LNCaP clone FGC (cell line): Measurements from ENCODE around the gene XPR1.

ENCODE experiments used
- DNase-seq: peaks from one replicate; pipeline ENCODE4 v3.0.0-alpha.2; 2011; ENCODE audit warnings: low read depth
- H3K4me3 ChIP-seq: 2 replicates; pipeline ENCODE4 v1.5.1; 2011; ENCODE audit warnings: mild to moderate bottlenecking, low read depth, low read length, control low read depth
- TF ChIP-seq, protein P1 (sequence below): IDR thresholded peaks from 2 replicates; pipeline ENCODE4 v1.5.1; 2012; ENCODE audit warnings: mild to moderate bottlenecking; ENCODE audit not compliant: control insufficient read depth, insufficient read depth; ENCODE audit errors: extremely low read depth

Gene XPR1

DNA sequence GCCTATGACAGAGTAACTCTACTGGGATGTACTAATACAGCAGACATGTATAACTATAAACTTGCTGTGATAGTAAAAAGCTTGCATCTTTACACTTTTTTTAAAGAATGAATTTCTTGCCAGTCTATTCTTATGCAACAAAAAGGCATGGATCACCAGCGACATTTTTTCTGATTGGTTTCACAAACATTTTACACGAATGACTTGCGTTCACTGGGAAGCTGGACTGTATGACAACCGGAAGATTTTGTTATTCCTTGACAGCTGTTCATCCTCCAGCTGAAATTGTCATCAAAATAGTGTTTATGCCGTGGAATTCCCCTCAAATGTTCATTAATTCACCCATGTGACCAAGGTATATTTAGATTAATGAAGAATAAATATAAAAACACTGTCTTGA lies 131.0 kb downstream of the XPR1 start:
- no peak overlapping the region for H3K4me3 ChIP-seq
- TF ChIP-seq, protein P1, sequence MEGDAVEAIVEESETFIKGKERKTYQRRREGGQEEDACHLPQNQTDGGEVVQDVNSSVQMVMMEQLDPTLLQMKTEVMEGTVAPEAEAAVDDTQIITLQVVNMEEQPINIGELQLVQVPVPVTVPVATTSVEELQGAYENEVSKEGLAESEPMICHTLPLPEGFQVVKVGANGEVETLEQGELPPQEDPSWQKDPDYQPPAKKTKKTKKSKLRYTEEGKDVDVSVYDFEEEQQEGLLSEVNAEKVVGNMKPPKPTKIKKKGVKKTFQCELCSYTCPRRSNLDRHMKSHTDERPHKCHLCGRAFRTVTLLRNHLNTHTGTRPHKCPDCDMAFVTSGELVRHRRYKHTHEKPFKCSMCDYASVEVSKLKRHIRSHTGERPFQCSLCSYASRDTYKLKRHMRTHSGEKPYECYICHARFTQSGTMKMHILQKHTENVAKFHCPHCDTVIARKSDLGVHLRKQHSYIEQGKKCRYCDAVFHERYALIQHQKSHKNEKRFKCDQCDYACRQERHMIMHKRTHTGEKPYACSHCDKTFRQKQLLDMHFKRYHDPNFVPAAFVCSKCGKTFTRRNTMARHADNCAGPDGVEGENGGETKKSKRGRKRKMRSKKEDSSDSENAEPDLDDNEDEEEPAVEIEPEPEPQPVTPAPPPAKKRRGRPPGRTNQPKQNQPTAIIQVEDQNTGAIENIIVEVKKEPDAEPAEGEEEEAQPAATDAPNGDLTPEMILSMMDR, result no peak

DNA sequence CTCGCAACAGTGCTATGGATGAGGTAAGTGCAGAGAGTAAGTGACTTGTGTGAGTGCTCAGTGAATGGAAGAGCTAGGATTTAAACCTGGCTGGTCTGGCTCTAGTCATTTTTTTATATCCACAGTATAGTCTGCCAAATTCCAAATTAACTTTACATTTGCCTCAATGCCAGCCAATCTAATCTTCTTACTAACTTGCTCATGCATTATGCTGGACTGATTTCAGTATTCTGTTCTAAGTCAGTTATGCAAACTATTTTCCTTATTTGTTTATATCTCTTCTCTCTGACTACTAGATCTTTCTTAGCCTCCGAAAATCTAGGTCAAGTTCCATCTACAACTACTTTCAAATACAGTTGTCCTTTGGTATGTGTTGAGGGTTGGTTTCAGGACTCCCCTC lies 133.3 kb downstream of the XPR1 start:
- TF ChIP-seq, protein P1, result no peak
- no peak for DNase-seq

More for the DNA sequence above, 131.0 kb downstream of the XPR1 start:
- no peak for DNase-seq

DNA sequence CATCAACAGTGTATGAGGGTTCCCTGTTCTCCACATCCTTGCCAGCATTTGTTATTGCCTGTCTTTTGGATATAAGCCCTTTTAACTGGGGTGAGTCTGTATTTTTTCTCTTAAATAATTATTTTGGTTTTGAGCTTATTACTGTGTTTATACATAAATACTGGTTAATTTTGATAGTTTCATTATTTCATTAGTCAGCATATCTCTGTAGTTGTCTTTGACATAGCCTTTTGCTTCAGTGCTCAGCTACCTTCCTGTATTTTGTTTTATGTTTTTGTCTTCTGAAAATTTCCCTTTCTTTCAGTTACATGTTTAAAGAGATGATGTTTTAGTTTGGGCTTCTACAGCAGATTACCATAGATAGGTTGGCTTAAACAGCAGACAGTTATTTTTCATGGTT lies 138.1 kb downstream of the XPR1 start:
- no peak for DNase-seq
- H3K4me3 ChIP-seq, result no peak overlapping the region
- TF ChIP-seq, protein P1, result no peak

More for the DNA sequence above, 133.3 kb downstream of the XPR1 start:
- no peak overlapping the region for H3K4me3 ChIP-seq

DNA sequence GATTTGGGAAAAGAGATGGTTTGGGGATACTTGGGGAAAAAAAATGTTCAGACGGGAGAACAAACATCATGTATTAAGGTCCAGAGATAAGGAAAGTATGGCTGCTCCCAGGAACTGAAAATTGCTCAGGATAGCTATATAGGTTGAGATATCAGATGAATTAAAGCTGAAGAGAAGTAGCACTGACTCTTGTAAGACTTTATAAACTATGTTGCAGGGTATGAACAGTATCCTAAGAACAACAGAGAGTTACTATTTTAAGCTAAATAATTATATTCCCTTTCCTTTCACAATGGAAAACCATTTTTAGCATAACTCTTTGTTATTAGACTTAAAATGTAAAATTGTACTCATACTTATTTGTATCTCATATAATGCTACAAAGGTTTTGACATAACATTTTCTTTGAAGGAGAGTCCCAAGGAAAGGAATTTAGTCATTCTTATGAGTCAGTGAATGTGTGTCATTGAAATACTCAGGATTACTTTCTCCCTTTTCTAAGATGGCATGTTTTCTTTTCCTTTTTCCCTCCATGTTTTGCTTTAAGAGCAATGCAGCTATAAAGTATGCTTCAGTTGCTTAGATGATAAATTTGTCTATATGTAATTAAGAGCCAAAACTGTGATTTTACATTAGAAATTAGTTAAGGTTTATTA lies 141.5 kb downstream of the XPR1 start:
- H3K4me3 ChIP-seq, result no peak overlapping the region
- TF ChIP-seq, protein P1, result no peak
- no peak for DNase-seq

DNA sequence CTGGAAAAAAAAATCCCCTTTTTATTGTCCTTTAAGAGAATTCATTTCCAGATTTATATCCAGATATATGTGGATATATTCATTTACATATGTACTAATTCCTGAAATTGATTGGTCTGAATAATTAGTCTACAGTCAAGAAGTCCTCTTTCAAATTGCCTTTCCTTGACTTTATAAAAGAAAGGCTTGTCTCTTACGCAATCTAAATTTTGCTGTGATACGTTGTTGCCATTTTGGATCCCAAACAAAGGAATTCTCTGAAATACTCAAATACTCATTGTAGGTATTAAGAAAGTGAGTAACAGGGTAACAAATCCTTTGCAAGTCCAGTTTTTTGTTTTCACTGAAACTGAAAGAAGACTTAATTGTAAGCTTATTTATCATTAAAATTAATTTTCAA lies 144.0 kb downstream of the XPR1 start:
- no peak for DNase-seq
- no peak overlapping the region for H3K4me3 ChIP-seq
- TF ChIP-seq, protein P1, result no peak

DNA sequence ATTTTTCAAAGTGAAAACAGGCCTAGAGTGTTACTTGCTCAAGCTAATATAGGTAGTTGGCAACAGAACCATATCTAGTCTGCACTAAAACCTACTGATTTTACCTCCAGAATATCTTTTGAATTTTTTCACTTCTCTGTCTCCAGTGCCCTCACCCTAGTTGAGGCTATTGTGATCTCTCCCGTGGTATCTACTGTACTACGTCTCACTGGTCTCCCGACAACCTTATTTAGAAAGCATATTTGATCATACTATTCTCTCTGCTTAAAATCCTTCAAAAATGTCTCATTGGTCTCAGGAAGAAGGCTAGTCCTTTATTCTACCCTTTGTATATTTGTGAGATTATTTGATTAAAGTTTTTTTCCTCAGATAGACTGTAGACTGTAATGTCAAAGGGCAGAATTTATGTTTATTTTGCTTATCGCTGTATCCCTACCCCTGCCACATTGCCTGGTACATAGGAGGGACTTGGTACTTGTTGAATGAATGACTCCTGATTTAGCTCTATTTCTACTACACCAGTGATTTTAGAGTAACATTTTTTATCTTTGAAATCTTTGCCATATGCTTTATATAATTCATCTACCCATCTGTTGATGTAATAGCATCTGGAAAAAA lies 145.4 kb downstream of the XPR1 start:
- no peak for DNase-seq
- H3K4me3 ChIP-seq, result no peak overlapping the region
- TF ChIP-seq, protein P1, result no peak
